ENCODE results near the gene PLA2G4E.

PLA2G4E gene

GRCh38 chr15:41990243-41990605, 30.6 kb downstream of the PLA2G4E start:
- DNase-seq: no peak

- DNase-seq: no peak
Measured at GRCh38 chr15:41989573-41990242, 31.1 kb downstream of the PLA2G4E start.

GRCh38 chr15:41988896-41989572, 31.8 kb downstream of the PLA2G4E start:
- DNase-seq: no peak

- no peak for DNase-seq
Measured at GRCh38 chr15:41987925-41988275, 32.9 kb downstream of the PLA2G4E start.

- no peak for DNase-seq
Measured at GRCh38 chr15:41987246-41987924, 33.5 kb downstream of the PLA2G4E start.

GRCh38 chr15:41985236-41986160, 35.3 kb downstream of the PLA2G4E start:
- DNase-seq: no peak

- DNase-seq: no peak
Measured at GRCh38 chr15:41984622-41985021, 36.2 kb downstream of the PLA2G4E start.

- DNase-seq: no peak
Measured at GRCh38 chr15:41983621-41984571, 36.9 kb downstream of the PLA2G4E start.

GRCh38 chr15:41983221-41983620, 37.6 kb downstream of the PLA2G4E start:
- no peak for DNase-seq

- no peak for DNase-seq
Measured at GRCh38 chr15:41982133-41982930, 38.5 kb downstream of the PLA2G4E start.

GRCh38 chr15:41981371-41982132, 39.3 kb downstream of the PLA2G4E start:
- no peak for DNase-seq

- DNase-seq: no peak
Measured at GRCh38 chr15:41980654-41981323, 40.1 kb downstream of the PLA2G4E start.

GRCh38 chr15:41979493-41980266, 41.2 kb downstream of the PLA2G4E start:
- no peak for DNase-seq

GRCh38 chr15:41978534-41978933, 42.3 kb downstream of the PLA2G4E start:
- DNase-seq: no peak

- no peak for DNase-seq
Measured at GRCh38 chr15:41977757-41978383, 43.0 kb downstream of the PLA2G4E start.

GRCh38 chr15:41975669-41976068, 45.2 kb downstream of the PLA2G4E start:
- DNase-seq: no peak

- DNase-seq: no peak
Measured at GRCh38 chr15:41974041-41974440, 46.8 kb downstream of the PLA2G4E start.
